ENCODE results near the gene RALBP1. TPM values are rescaled to one million over a fixed set of nuclear protein-coding genes. Genes with fewer than 3 reads are reported as not detected.

Gene RALBP1
- total and polyA plus RNA-seq, 3 donors from 2014 or later, result 23.6 to 59.8 (median 46.3) TPM

DNA sequence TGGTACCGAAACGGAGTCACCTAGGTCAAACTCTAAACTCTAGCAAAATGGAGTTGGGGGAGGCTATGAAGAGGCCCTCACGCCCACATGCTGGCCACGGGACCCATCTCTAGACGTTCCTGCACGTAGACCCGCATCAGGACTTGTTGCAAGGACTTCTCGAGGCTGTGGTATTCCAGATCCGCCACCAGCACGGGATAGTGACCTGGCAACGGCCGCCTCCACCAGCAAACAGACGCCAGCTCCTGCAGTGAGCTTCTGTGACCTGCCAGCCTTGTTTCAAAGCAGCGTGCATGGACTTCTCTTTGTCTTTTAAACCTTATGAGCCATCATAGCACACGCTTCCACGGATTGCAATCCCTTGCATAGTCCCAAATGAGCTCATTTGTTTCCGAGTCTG lies 40.3 kb upstream of the RALBP1 start:
- Histone ChIP-seq H3K36me3 (ENCODE audit: low read depth, missing control alignments) (no peaks in the 10 kb centered on the region), H3K27ac (no peak overlapping the region), H3K9me3 (no peaks in the 10 kb centered on the region), H3K4me1 (peaks cover 5% of the 10 kb centered on the region), H3K4me3 (peak overlapping the region in 1 of 2 donors; percentile 26), H3K27me3 (no peaks in the 10 kb centered on the region)
- WGBS, 2 donors, result 60 to 78% methylated on average over 16 to 17 of the region's 17 CpGs
- TF ChIP-seq POLR2A (IDR thresholded peaks at IDR 0.05), result no peak
- intact Hi-C loops (cut with DNase I; ENCODE audit: low total_unique reads), result no loop called here
- DNase-seq, result no peak

- no peaks in the 10 kb centered on the region for H3K9me3 ChIP-seq
- DNase-seq, result no peak
- H3K4me1 ChIP-seq, result peaks cover 5% of the 10 kb centered on the region
- TF ChIP-seq, protein P1, sequence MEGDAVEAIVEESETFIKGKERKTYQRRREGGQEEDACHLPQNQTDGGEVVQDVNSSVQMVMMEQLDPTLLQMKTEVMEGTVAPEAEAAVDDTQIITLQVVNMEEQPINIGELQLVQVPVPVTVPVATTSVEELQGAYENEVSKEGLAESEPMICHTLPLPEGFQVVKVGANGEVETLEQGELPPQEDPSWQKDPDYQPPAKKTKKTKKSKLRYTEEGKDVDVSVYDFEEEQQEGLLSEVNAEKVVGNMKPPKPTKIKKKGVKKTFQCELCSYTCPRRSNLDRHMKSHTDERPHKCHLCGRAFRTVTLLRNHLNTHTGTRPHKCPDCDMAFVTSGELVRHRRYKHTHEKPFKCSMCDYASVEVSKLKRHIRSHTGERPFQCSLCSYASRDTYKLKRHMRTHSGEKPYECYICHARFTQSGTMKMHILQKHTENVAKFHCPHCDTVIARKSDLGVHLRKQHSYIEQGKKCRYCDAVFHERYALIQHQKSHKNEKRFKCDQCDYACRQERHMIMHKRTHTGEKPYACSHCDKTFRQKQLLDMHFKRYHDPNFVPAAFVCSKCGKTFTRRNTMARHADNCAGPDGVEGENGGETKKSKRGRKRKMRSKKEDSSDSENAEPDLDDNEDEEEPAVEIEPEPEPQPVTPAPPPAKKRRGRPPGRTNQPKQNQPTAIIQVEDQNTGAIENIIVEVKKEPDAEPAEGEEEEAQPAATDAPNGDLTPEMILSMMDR (IDR thresholded peaks at IDR 0.05), result no peak
- no peak for TF ChIP-seq POLR2A (IDR thresholded peaks at IDR 0.05)
- WGBS, 2 donors, result 77 to 80% methylated on average over 5 of the region's 5 CpGs
- H3K4me3 ChIP-seq, result no peak overlapping the region
- intact Hi-C loops (cut with DNase I; ENCODE audit: low total_unique reads), result no loop called here
- no peaks in the 10 kb centered on the region for H3K36me3 ChIP-seq (ENCODE audit: low read depth, missing control alignments)
- no peaks in the 10 kb centered on the region for H3K27me3 ChIP-seq
- no peak overlapping the region for H3K27ac ChIP-seq
These were observed 38.9 kb upstream of the RALBP1 start for GRCh38 chr18:9436206-9436929.

GRCh38 chr18:9437021-9437437 lies 38.3 kb upstream of the RALBP1 start:
- TF ChIP-seq POLR2A (IDR thresholded peaks at IDR 0.05), result no peak
- TF ChIP-seq, protein P1 (IDR thresholded peaks at IDR 0.05), result no peak
- Histone ChIP-seq H3K27me3 (no peaks in the 10 kb centered on the region), H3K36me3 (ENCODE audit: low read depth, missing control alignments) (no peaks in the 10 kb centered on the region), H3K4me1 (peaks cover 5% of the 10 kb centered on the region), H3K4me3 (no peak overlapping the region), H3K27ac (no peak overlapping the region), H3K9me3 (no peaks in the 10 kb centered on the region)
- no peak for DNase-seq
- WGBS, 2 donors, result 61 to 71% methylated on average over 5 of the region's 5 CpGs
- intact Hi-C loops (cut with DNase I; ENCODE audit: low total_unique reads), result no loop called here

GRCh38 chr18:9437672-9438071 lies 37.6 kb upstream of the RALBP1 start:
- Histone ChIP-seq H3K9me3 (no peaks in the 10 kb centered on the region), H3K27ac (no peak overlapping the region), H3K4me1 (peaks cover 5% of the 10 kb centered on the region), H3K4me3 (no peak overlapping the region), H3K27me3 (no peaks in the 10 kb centered on the region), H3K36me3 (ENCODE audit: low read depth, missing control alignments) (no peaks in the 10 kb centered on the region)
- no peak for TF ChIP-seq POLR2A (IDR thresholded peaks at IDR 0.05)
- TF ChIP-seq, protein P1 (IDR thresholded peaks at IDR 0.05), result no peak
- intact Hi-C loops (cut with DNase I; ENCODE audit: low total_unique reads), result no loop called here
- 87 to 96% methylated on average over 4 of the region's 4 CpGs for WGBS, 2 donors
- DNase-seq, result no peak

- DNase-seq, result no peak
- Histone ChIP-seq H3K36me3 (ENCODE audit: low read depth, missing control alignments) (no peaks in the 10 kb centered on the region), H3K27ac (no peak overlapping the region), H3K27me3 (no peaks in the 10 kb centered on the region), H3K4me3 (no peak overlapping the region), H3K9me3 (no peaks in the 10 kb centered on the region), H3K4me1 (no peaks in the 10 kb centered on the region)
- 91 to 93% methylated on average over 3 of the region's 3 CpGs for WGBS, 2 donors
- intact Hi-C loops (cut with DNase I; ENCODE audit: low total_unique reads), result no loop called here
- TF ChIP-seq, protein P1 (IDR thresholded peaks at IDR 0.05), result no peak
- TF ChIP-seq POLR2A (IDR thresholded peaks at IDR 0.05), result no peak
These were observed 34.3 kb upstream of the RALBP1 start for GRCh38 chr18:9441061-9441460.

Data from testis (tissue), 3 donors.